ENCODE data around the gene WDFY2. TPM values are rescaled to one million over a fixed set of nuclear protein-coding genes. Genes with fewer than 3 reads are reported as not detected.

WDFY2 gene
- total RNA-seq, 1 experiment from 2014 or later, result 25.7 TPM

DNA sequence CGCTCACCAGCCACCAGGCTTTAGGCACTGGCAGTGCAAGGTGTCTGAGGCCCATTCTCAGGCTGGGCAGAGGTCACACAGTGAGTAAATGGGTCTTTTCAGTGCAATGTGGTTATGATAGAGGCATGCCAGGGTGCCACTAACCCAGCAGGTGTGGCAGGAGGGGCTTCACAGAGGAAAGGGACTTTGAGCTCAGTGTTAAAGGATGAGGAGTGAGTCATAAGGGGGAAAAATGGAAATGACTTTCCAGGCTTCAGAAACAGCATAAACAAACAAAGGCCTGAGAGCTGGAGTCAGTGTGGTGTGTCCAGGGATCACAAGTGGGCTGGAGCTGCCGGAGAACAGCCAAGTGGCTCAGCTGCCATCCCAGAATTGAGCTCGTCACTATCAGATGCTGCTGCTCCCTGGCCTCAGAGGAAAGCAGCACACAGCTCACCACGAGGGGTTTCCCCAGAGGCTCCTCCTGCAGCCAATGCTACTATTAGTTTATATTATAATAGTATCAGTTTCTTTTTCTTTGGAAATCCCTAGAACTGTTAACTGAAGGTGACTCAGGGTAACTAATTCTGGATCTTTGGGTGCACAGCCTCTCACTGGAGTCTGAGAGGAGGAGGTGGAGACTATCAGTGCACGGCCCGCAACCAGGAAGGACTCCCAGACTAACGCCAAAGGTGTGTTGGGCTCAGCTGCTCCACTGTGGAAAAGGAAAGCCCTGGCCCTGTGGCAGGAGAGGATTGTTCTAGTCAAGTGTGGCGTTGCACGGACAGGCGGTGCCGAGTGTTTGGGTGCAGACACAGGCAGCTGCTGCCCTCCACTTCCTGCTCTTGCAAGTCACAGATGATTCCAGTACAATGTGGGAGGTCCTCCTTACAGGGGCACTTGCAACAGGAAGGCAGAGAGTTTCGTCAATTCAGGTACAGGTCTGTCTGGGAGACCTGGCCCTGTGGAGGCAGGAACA, 180.2 kb downstream of the WDFY2 start:
- no peak for ATAC-seq
- H3K27ac Mint-ChIP-seq, result peak overlapping the region; percentile 47
- no peaks in the 10 kb centered on the region for H3K27me3 Mint-ChIP-seq (ENCODE audit: low read depth)
- peaks cover 19% of the 10 kb centered on the region; the same call in 1 of the 2 replicates for H3K36me3 Mint-ChIP-seq
- no peak for DNase-seq (ENCODE audit: low spot score)
- H3K4me3 Mint-ChIP-seq, result no peak overlapping the region
- ChIA-PET POLR2A (no interaction called here), CTCF (interaction anchor here (0.6 to 1.5 kb wide), 3 partner anchors 33 to 1058 kb away, joined by 3 to 6 read pairs (median 3); no protein-coding TSS in a partner anchor)
- TF ChIP-seq FOXK1 (CRISPR knock-in tag; IDR thresholded peaks at IDR 0.05) (no peak), NR1H2 (CRISPR knock-in tag; IDR thresholded peaks at IDR 0.05) (no peak), ETV6 (CRISPR knock-in tag; IDR thresholded peaks at IDR 0.05) (no peak), PREB (CRISPR knock-in tag; IDR thresholded peaks at IDR 0.05; ENCODE audit: borderline replicate concordance) (no peak), PRRX2 (CRISPR knock-in tag; IDR thresholded peaks at IDR 0.05) (no peak), TEAD1 (CRISPR knock-in tag; IDR thresholded peaks at IDR 0.05) (no peak), ESRRA (CRISPR knock-in tag; IDR thresholded peaks at IDR 0.05; ENCODE audit: borderline replicate concordance) (no peak), STAT6 (CRISPR knock-in tag; conservative IDR thresholded peaks at IDR 0.05; ENCODE audit: low read depth) (no peak), TP53 (CRISPR knock-in tag; IDR thresholded peaks at IDR 0.05) (no peak), OVOL2 (CRISPR knock-in tag; IDR thresholded peaks at IDR 0.05; ENCODE audit: borderline replicate concordance) (no peak), HMGA2 (CRISPR knock-in tag; IDR thresholded peaks at IDR 0.05) (no peak), SP1 (CRISPR knock-in tag; conservative IDR thresholded peaks at IDR 0.05) (no peak)
- TF ChIP-seq, protein P1, sequence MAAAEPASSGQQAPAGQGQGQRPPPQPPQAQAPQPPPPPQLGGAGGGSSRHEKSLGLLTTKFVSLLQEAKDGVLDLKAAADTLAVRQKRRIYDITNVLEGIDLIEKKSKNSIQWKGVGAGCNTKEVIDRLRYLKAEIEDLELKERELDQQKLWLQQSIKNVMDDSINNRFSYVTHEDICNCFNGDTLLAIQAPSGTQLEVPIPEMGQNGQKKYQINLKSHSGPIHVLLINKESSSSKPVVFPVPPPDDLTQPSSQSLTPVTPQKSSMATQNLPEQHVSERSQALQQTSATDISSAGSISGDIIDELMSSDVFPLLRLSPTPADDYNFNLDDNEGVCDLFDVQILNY (CRISPR knock-in tag; IDR thresholded peaks at IDR 0.05), result no peak
- no peaks in the 10 kb centered on the region for H3K9me3 Mint-ChIP-seq
- H3K4me1 Mint-ChIP-seq, result peaks cover 14% of the 10 kb centered on the region

- Mint-ChIP-seq H3K9me3 (no peaks in the 10 kb centered on the region), H3K36me3 (peaks cover 12% of the 10 kb centered on the region; the same call in 1 of the 2 replicates), H3K4me1 (peaks cover 14% of the 10 kb centered on the region), H3K27me3 (ENCODE audit: low read depth) (no peaks in the 10 kb centered on the region), H3K27ac (peak overlapping the region; percentile 7; the same call in 1 of the 2 replicates), H3K4me3 (no peak overlapping the region)
- ChIA-PET POLR2A (no interaction called here), CTCF (no interaction called here)
- no peak for ATAC-seq
- no peak for DNase-seq (ENCODE audit: low spot score)
- no peak for TF ChIP-seq ZNF317 (CRISPR knock-in tag; IDR thresholded peaks at IDR 0.05; ENCODE audit: borderline replicate concordance, low read depth)
- TF ChIP-seq MYBL2 (CRISPR knock-in tag; IDR thresholded peaks at IDR 0.05), result no peak
- TF ChIP-seq ZNF671 (CRISPR knock-in tag; IDR thresholded peaks at IDR 0.05), result no peak
- TF ChIP-seq GABPB1 (CRISPR knock-in tag; IDR thresholded peaks at IDR 0.05), result no peak
- TF ChIP-seq, protein P2, sequence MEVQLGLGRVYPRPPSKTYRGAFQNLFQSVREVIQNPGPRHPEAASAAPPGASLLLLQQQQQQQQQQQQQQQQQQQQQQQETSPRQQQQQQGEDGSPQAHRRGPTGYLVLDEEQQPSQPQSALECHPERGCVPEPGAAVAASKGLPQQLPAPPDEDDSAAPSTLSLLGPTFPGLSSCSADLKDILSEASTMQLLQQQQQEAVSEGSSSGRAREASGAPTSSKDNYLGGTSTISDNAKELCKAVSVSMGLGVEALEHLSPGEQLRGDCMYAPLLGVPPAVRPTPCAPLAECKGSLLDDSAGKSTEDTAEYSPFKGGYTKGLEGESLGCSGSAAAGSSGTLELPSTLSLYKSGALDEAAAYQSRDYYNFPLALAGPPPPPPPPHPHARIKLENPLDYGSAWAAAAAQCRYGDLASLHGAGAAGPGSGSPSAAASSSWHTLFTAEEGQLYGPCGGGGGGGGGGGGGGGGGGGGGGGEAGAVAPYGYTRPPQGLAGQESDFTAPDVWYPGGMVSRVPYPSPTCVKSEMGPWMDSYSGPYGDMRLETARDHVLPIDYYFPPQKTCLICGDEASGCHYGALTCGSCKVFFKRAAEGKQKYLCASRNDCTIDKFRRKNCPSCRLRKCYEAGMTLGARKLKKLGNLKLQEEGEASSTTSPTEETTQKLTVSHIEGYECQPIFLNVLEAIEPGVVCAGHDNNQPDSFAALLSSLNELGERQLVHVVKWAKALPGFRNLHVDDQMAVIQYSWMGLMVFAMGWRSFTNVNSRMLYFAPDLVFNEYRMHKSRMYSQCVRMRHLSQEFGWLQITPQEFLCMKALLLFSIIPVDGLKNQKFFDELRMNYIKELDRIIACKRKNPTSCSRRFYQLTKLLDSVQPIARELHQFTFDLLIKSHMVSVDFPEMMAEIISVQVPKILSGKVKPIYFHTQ (CRISPR knock-in tag; IDR thresholded peaks at IDR 0.05), result no peak
- no peak for TF ChIP-seq FOXK1 (CRISPR knock-in tag; IDR thresholded peaks at IDR 0.05)
- no peak for TF ChIP-seq ATF2 (CRISPR knock-in tag; IDR thresholded peaks at IDR 0.05; ENCODE audit: borderline replicate concordance, low read depth)
- no peak for TF ChIP-seq PRRX2 (CRISPR knock-in tag; IDR thresholded peaks at IDR 0.05)
- TF ChIP-seq TCF7 (CRISPR knock-in tag; IDR thresholded peaks at IDR 0.05; ENCODE audit: low read depth), result no peak
- TF ChIP-seq, protein P3, sequence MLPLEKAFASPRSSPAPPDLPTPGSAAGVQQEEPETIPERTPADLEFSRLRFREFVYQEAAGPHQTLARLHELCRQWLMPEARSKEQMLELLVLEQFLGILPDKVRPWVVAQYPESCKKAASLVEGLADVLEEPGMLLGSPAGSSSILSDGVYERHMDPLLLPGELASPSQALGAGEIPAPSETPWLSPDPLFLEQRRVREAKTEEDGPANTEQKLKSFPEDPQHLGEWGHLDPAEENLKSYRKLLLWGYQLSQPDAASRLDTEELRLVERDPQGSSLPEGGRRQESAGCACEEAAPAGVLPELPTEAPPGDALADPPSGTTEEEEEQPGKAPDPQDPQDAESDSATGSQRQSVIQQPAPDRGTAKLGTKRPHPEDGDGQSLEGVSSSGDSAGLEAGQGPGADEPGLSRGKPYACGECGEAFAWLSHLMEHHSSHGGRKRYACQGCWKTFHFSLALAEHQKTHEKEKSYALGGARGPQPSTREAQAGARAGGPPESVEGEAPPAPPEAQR (CRISPR knock-in tag; IDR thresholded peaks at IDR 0.05), result no peak
These were observed 180.9 kb downstream of the WDFY2 start for GRCh38 chr13:51765142-51765515.

All from WTC11 (cell line).